Measurements from ENCODE around the gene CD19. TPM values are rescaled to one million over a fixed set of nuclear protein-coding genes. Genes with fewer than 3 reads are reported as not detected.

The CD19 gene
- total and polyA plus RNA-seq, 10 of the 15 experiments (the other 5 are each of a cell fraction or from before 2014, with no cell fraction given) = 1.2 to 125 (median 77.2) TPM

DNA sequence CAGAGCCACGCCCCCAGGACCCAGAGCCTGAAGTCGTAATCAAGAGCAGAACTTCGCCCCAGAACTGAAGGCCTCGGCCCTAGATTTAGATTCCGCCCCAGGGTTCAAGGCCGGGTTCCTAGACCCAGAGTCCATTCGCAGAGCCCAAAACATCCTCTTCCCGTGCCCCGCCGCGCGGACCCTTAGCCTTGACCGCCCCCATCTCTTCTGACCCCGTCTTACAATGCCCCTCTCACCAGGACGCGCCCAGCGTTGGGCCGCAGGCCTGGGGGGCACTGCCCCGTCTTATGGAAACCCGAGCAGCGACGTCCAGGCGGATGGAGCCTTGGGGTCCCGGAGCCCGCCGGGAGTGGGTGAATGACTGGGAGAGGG, 5.0 kb downstream of the CD19 start:
- in situ Hi-C loops (cut with MboI) = no loop called here
- SMC1A ChIA-PET (ENCODE audit: uncharacterized antibody, unreplicated experiment) = interaction anchor here (0.9 to 2.8 kb wide), 3 partner anchors 8 to 65 kb away, joined by 3 to 14 read pairs (median 13); no protein-coding TSS in a partner anchor
- 82% methylated on average over 17 of the region's 26 CpGs for WGBS (ENCODE audit: insufficient coverage, insufficient replicate concordance, low lambda C conversion rate, missing lambda C conversion rate)
- Histone ChIP-seq H3K79me2 (ENCODE audit: control insufficient read depth, insufficient read depth, low read length) (peaks cover 18% of the 10 kb centered on the region), H3K36me3 (ENCODE audit: control insufficient read depth in 2 of 2, insufficient read depth in 2 of 2, low read length in 1 of 2) (peaks cover 0 to 6% of the 10 kb centered on the region in 2 experiments; a peak in 1 of 4 replicates), H3K4me1 (ENCODE audit: control insufficient read depth, insufficient read depth, low read length) (peaks cover 2% of the 10 kb centered on the region), H3K4me2 (ENCODE audit: control insufficient read depth, insufficient read depth) (no peak overlapping the region), H3K27ac (ENCODE audit: control insufficient read depth, insufficient read depth) (no peak overlapping the region), H2AFZ (ENCODE audit: control insufficient read depth, low read depth, low read length) (no peak overlapping the region), H3K27me3 (replicated peaks in 1 of 2; ENCODE audit: control insufficient read depth in 2 of 2, insufficient read depth in 2 of 2, low read length in 1 of 2) (no peaks in the 10 kb centered on the region), H3K4me3 (no peak overlapping the region), H4K20me1 (ENCODE audit: control insufficient read depth, insufficient read depth) (no peaks in the 10 kb centered on the region), H3K9me3 (replicated peaks; ENCODE audit: control insufficient read depth, insufficient read depth, low read length) (no peaks in the 10 kb centered on the region), H3K9ac (ENCODE audit: control insufficient read depth, insufficient read depth, low read length) (no peak overlapping the region)
- no peak for ATAC-seq
- POLR2A ChIA-PET = interaction anchor here (0.6 to 2.1 kb wide), 4 partner anchors 11 to 57 kb away, joined by 3 to 7 read pairs (median 4); partner anchors contain the start of gene RABEP2
- no peak for FAIRE-seq
- CTCF ChIA-PET = interaction anchor here (0.9 to 7.2 kb wide), 4 partner anchors 8 to 67 kb away, joined by 3 to 136 read pairs (median 4); no protein-coding TSS in a partner anchor
- intact Hi-C loops (cut with micrococcal nuclease; ENCODE audit: unreplicated experiment) = no loop called here
- no peak for DNase-seq (ENCODE audit: low read depth, low spot score)
- BruUV-seq (replicated peaks) = no TSS peak
- TF ChIP-seq PRDM15 (CRISPR knock-in tag; IDR thresholded peaks at IDR 0.05) = no peak
- no peak for TF ChIP-seq YBX1 (IDR thresholded peaks at IDR 0.05)
- TF ChIP-seq HDAC2 (IDR thresholded peaks at IDR 0.05) = no peak
- RAD21 ChIA-PET (ENCODE audit: unreplicated experiment) = interaction anchor here (0.8 to 2.0 kb wide), 7 partner anchors 8 to 114 kb away, joined by 3 to 11 read pairs (median 4); partner anchors contain the start of genes NFATC2IP, RABEP2 and SH2B1

All from GM12878 (cell line).